WERI-Rb-1 (cell line): Measurements from ENCODE around the gene BRF1.

ENCODE experiments used
- DNase-seq: peaks from one replicate; pipeline ENCODE4 v3.0.0-alpha.2; 2020
- H3K27ac ChIP-seq: fragments of 250-450 bp; sonication (Bioruptor Pico); 2 replicates; pipeline ENCODE4 v1.5.1; 2020; ENCODE audit warnings: mild to moderate bottlenecking, moderate library complexity
- H3K27me3 ChIP-seq: fragments of 250-450 bp; sonication (Bioruptor Pico); 2 replicates; pipeline ENCODE4 v1.5.1; 2021; ENCODE audit warnings: mild to moderate bottlenecking, low read depth, moderate library complexity; ENCODE audit not compliant: insufficient read depth, severe bottlenecking
- H3K36me3 ChIP-seq: fragments of 250-450 bp; sonication (Bioruptor Pico); 2 replicates; pipeline ENCODE4 v1.5.1; 2020; ENCODE audit warnings: mild to moderate bottlenecking, moderate library complexity
- H3K4me3 ChIP-seq: 2 replicates; pipeline ENCODE4 v1.5.1; 2011; ENCODE audit warnings: low read depth, mild to moderate bottlenecking, control low read depth, low read length
- H3K9me3 ChIP-seq: fragments of 250-450 bp; sonication (Bioruptor Pico); 2 replicates; pipeline ENCODE4 v1.5.1; 2021; ENCODE audit warnings: mild to moderate bottlenecking, moderate library complexity; ENCODE audit not compliant: severe bottlenecking
- CTCF ChIP-seq: IDR thresholded peaks from 2 replicates; pipeline ENCODE4 v1.5.1; 2011; ENCODE audit warnings: low read depth, mild to moderate bottlenecking, control low read depth, inconsistent platforms, low read length

The BRF1 gene

GRCh38 chr14:105196265-105196960 is 104.4 kb downstream of the BRF1 start:
- H3K9me3 ChIP-seq = no peaks in the 10 kb centered on the region
- DNase-seq = no peak
- H3K27ac ChIP-seq = no peak overlapping the region
- no peaks in the 10 kb centered on the region for H3K27me3 ChIP-seq
- H3K4me3 ChIP-seq = no peak overlapping the region
- no peaks in the 10 kb centered on the region for H3K36me3 ChIP-seq
- no peak for TF ChIP-seq CTCF

- Histone ChIP-seq H3K4me3 (no peak overlapping the region), H3K9me3 (no peaks in the 10 kb centered on the region), H3K27me3 (no peaks in the 10 kb centered on the region), H3K36me3 (no peaks in the 10 kb centered on the region), H3K27ac (no peak overlapping the region)
- DNase-seq = no peak
- TF ChIP-seq CTCF = 0 out of 2 replicates have a peak, but pooled peaks have one; percentile 4
Measured at GRCh38 chr14:105195522-105196264, 105.1 kb downstream of the BRF1 start.

- no peak for DNase-seq
- Histone ChIP-seq H3K4me3 (no peak overlapping the region), H3K27ac (no peak overlapping the region), H3K27me3 (no peaks in the 10 kb centered on the region), H3K36me3 (no peaks in the 10 kb centered on the region), H3K9me3 (no peaks in the 10 kb centered on the region)
- no peak for TF ChIP-seq CTCF
Measured at GRCh38 chr14:105195051-105195450, 105.8 kb downstream of the BRF1 start.

- H3K27ac ChIP-seq = no peak overlapping the region
Measured at GRCh38 chr14:105193916-105194782, 106.7 kb downstream of the BRF1 start.

More at GRCh38 chr14:105193916-105194782, 106.7 kb downstream of the BRF1 start:
- TF ChIP-seq CTCF = no peak
- H3K36me3 ChIP-seq = no peaks in the 10 kb centered on the region
- DNase-seq = no peak
- H3K4me3 ChIP-seq = no peak overlapping the region
- H3K9me3 ChIP-seq = no peaks in the 10 kb centered on the region
- H3K27me3 ChIP-seq = no peaks in the 10 kb centered on the region
